HEK293 (cell line): ENCODE data around the gene DSE.

Source experiments
- CTCF ChIA-PET: fragments of 350-600 bp; formaldehyde crosslinking; extraction: SDS; loops from one replicate; lab custom pipeline; 2021; ENCODE audit warnings: antibody characterized with exemption; lab: Yijun Ruan, JAX
- POLR2A ChIA-PET: fragments of 300-600 bp; formaldehyde crosslinking; extraction: SDS; loops from one replicate; lab custom pipeline; 2020; ENCODE audit warnings: antibody characterized with exemption, inconsistent platforms; lab: Yijun Ruan, JAX
- H3K27ac ChIP-seq: fragments of 200-500 bp; sonication (Bioruptor generic); 2 replicates; pipeline ENCODE4 v1.5.1; 2014; ENCODE audit warnings: low read depth, low read length, control low read depth, inconsistent platforms; ENCODE audit errors: extremely low read depth
- H3K36me3 ChIP-seq, 2 experiments: fragments of 200-500 bp in 1 of 2; sonication (Bioruptor generic) in 1 of 2; 1 replicate in 1 of 2; 2 replicates in 1 of 2; pipeline ENCODE4 v1.5.1; 2014 to 2017; ENCODE audit warnings: inconsistent platforms in 2 of 2, low read length in 2 of 2; ENCODE audit not compliant: control insufficient read depth in 2 of 2, insufficient read depth in 1 of 2
- H3K4me1 ChIP-seq: fragments of 200-500 bp; sonication (Bioruptor generic); 2 replicates; pipeline ENCODE4 v1.5.1; 2014; ENCODE audit warnings: mild to moderate bottlenecking, low read length, inconsistent platforms; ENCODE audit not compliant: control insufficient read depth, insufficient read depth
- H3K4me3 ChIP-seq: 2 replicates; pipeline ENCODE4 v1.5.1; 2011; ENCODE audit warnings: low read depth, mild to moderate bottlenecking, control low read depth, low read length, moderate library complexity
- H3K9me3 ChIP-seq: fragments of 200-500 bp; sonication (Bioruptor generic); 2 replicates; pipeline ENCODE4 v1.5.1; 2014; ENCODE audit warnings: low read depth, low read length, inconsistent platforms; ENCODE audit not compliant: control insufficient read depth, insufficient read depth
- OSR2 ChIP-seq: fragments of 450-650 bp; formaldehyde crosslinking; IDR thresholded peaks from 2 replicates; pipeline ENCODE4 v1.5.1; 2016; ENCODE audit warnings: missing biosample characterization, missing genetic modification characterization
- ZIC2 ChIP-seq: fragments of 450-650 bp; formaldehyde crosslinking; IDR thresholded peaks from 2 replicates; pipeline ENCODE4 v1.5.1; 2016; ENCODE audit warnings: missing biosample characterization, missing genetic modification characterization
- ZNF114 ChIP-seq: fragments of 450-650 bp; formaldehyde crosslinking; IDR thresholded peaks from 2 replicates; pipeline ENCODE4 v1.5.0; 2017; ENCODE audit warnings: missing biosample characterization, missing genetic modification characterization
- ZNF16 ChIP-seq: fragments of 450-650 bp; formaldehyde crosslinking; IDR thresholded peaks from 2 replicates; pipeline ENCODE4 v1.5.1; 2016; ENCODE audit warnings: low read depth, missing biosample characterization, missing genetic modification characterization
- ZNF292 ChIP-seq: fragments of 450-650 bp; formaldehyde crosslinking; IDR thresholded peaks from 2 replicates; pipeline ENCODE4 v1.5.1; 2016; ENCODE audit warnings: low read depth, missing biosample characterization, missing genetic modification characterization, borderline replicate concordance
- ZNF335 ChIP-seq: fragments of 450-650 bp; formaldehyde crosslinking; conservative IDR thresholded peaks from 2 replicates; pipeline ENCODE4 v1.5.1; 2016; ENCODE audit warnings: missing biosample characterization, missing genetic modification characterization
- ZNF558 ChIP-seq: fragments of 450-650 bp; formaldehyde crosslinking; IDR thresholded peaks from 2 replicates; pipeline ENCODE4 v1.5.1; 2016; ENCODE audit warnings: missing biosample characterization, missing genetic modification characterization
- ZNF560 ChIP-seq: fragments of 450-650 bp; formaldehyde crosslinking; IDR thresholded peaks from 2 replicates; pipeline ENCODE4 v1.5.1; 2017; ENCODE audit warnings: missing biosample characterization, missing genetic modification characterization, borderline replicate concordance
- ZSCAN16 ChIP-seq: fragments of 450-650 bp; formaldehyde crosslinking; IDR thresholded peaks from 2 replicates; pipeline ENCODE4 v1.5.1; 2016; ENCODE audit warnings: missing biosample characterization, missing genetic modification characterization
- TF ChIP-seq, protein P1 (sequence below): fragments of 450-650 bp; formaldehyde crosslinking; IDR thresholded peaks from 2 replicates; pipeline ENCODE4 v1.5.1; 2017; ENCODE audit warnings: missing biosample characterization, missing genetic modification characterization
- TF ChIP-seq, protein P2 (sequence below): fragments of 450-650 bp; formaldehyde crosslinking; IDR thresholded peaks from 2 replicates; pipeline ENCODE4 v1.5.1; 2016; ENCODE audit warnings: missing biosample characterization, missing genetic modification characterization
- TF ChIP-seq, protein P3 (sequence below): fragments of 450-650 bp; formaldehyde crosslinking; IDR thresholded peaks from 2 replicates; pipeline ENCODE4 v1.5.1; 2017; ENCODE audit warnings: missing biosample characterization, missing genetic modification characterization
- TF ChIP-seq, protein P4 (sequence below): fragments of 450-650 bp; IDR thresholded peaks from 2 replicates; pipeline ENCODE4 v1.5.1; 2018; ENCODE audit warnings: missing biosample characterization, missing genetic modification characterization
- TF ChIP-seq, protein P5 (sequence below): fragments of 450-650 bp; formaldehyde crosslinking; IDR thresholded peaks from 2 replicates; pipeline ENCODE4 v1.5.1; 2016; ENCODE audit warnings: missing biosample characterization, missing genetic modification characterization
- TF ChIP-seq, protein P6 (sequence below): fragments of 450-650 bp; formaldehyde crosslinking; IDR thresholded peaks from 2 replicates; pipeline ENCODE4 v1.5.1; 2016; ENCODE audit warnings: missing biosample characterization, missing genetic modification characterization

DSE gene

DNA sequence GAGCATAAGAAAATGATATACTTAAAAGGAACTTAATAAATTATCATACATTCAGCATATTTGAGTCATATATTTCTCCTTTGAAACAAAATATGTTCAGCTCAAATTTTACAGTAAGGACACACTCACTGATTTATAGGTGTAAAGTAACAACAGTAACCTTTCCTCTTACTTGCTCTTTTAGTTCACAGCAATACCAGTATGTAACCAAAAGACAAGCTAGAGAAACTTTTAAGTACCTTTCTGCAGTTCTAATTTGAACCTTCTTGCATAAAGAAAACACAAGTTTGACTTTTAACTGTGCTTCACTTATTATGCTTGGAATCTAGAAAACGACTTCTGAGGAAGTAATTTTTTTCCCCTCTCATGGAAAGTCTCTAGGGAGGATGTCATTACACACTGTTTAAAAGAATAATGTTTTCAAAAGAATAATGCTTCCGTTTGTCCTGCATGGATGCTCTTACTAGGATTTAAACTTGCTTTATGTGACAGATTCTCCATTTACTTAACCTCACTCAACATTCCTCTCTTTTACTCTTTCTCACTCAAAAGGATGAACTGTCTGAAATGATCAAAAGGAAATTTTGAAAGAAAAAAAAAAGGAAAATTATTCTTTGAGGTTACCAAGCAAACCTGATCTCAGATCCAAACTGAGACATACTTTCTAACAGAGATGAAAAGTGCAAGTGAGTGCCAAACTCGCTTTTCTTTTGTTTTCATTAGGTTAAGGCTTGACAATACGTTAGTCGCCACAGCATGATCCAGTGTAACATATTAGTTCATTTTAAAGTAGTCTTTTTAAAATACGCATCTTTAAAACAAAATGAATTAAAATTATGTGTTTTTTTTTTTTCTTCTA is 68.1 kb downstream of the DSE start (continued):
- TF ChIP-seq, protein P1, sequence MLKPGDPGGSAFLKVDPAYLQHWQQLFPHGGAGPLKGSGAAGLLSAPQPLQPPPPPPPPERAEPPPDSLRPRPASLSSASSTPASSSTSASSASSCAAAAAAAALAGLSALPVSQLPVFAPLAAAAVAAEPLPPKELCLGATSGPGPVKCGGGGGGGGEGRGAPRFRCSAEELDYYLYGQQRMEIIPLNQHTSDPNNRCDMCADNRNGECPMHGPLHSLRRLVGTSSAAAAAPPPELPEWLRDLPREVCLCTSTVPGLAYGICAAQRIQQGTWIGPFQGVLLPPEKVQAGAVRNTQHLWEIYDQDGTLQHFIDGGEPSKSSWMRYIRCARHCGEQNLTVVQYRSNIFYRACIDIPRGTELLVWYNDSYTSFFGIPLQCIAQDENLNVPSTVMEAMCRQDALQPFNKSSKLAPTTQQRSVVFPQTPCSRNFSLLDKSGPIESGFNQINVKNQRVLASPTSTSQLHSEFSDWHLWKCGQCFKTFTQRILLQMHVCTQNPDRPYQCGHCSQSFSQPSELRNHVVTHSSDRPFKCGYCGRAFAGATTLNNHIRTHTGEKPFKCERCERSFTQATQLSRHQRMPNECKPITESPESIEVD: peak; percentile 90
- TF ChIP-seq, protein P2, sequence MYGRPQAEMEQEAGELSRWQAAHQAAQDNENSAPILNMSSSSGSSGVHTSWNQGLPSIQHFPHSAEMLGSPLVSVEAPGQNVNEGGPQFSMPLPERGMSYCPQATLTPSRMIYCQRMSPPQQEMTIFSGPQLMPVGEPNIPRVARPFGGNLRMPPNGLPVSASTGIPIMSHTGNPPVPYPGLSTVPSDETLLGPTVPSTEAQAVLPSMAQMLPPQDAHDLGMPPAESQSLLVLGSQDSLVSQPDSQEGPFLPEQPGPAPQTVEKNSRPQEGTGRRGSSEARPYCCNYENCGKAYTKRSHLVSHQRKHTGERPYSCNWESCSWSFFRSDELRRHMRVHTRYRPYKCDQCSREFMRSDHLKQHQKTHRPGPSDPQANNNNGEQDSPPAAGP (tag by site-specific recombination): no peak
- TF ChIP-seq, all 188 proteins: peak for 5

DNA sequence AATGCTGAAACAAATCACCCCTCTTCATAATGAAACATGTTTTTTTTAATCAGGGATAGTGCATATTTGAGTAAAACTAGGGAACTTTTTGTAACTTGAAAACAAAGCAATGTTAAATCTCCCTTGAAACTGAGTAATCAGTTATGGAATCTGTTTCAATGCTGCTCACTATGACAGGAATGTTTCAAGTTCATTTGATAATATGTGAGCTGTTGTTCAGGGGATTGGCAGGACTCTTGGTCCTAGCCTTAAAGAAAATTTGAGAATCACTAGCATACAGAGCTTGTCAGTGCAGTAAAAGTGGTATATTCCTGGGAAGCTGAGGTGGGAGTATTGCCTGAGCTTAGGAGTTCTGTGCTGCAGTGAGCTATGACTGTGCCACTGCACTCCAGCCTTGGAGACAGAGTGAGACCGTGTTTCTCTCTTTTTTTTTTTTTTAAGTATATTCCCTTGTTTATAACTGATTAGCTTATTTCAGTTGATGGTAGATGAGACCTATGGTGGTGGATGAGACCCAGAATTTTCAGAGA is 68.8 kb downstream of the DSE start:
- POLR2A ChIA-PET: interaction anchor here (0.6 kb wide), 1 partner anchor 117 kb away, joined by 3 read pairs; no protein-coding TSS in a partner anchor
- Histone ChIP-seq H3K27ac (no peak overlapping the region), H3K4me1 (0 out of 2 replicates have a peak, but pooled peaks cover 3% of the 10 kb centered on the region), H3K9me3 (no peaks in the 10 kb centered on the region), H3K36me3 (peaks cover 1 to 21% of the 10 kb centered on the region in 2 experiments; a peak in 2 of 3 replicates)
- TF ChIP-seq, protein P3, sequence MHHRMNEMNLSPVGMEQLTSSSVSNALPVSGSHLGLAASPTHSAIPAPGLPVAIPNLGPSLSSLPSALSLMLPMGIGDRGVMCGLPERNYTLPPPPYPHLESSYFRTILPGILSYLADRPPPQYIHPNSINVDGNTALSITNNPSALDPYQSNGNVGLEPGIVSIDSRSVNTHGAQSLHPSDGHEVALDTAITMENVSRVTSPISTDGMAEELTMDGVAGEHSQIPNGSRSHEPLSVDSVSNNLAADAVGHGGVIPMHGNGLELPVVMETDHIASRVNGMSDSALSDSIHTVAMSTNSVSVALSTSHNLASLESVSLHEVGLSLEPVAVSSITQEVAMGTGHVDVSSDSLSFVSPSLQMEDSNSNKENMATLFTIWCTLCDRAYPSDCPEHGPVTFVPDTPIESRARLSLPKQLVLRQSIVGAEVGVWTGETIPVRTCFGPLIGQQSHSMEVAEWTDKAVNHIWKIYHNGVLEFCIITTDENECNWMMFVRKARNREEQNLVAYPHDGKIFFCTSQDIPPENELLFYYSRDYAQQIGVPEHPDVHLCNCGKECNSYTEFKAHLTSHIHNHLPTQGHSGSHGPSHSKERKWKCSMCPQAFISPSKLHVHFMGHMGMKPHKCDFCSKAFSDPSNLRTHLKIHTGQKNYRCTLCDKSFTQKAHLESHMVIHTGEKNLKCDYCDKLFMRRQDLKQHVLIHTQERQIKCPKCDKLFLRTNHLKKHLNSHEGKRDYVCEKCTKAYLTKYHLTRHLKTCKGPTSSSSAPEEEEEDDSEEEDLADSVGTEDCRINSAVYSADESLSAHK (tag by site-specific recombination): peak; percentile 39; the same call in 1 of the 2 replicates
- TF ChIP-seq ZNF16: no peak
- TF ChIP-seq, protein P4, sequence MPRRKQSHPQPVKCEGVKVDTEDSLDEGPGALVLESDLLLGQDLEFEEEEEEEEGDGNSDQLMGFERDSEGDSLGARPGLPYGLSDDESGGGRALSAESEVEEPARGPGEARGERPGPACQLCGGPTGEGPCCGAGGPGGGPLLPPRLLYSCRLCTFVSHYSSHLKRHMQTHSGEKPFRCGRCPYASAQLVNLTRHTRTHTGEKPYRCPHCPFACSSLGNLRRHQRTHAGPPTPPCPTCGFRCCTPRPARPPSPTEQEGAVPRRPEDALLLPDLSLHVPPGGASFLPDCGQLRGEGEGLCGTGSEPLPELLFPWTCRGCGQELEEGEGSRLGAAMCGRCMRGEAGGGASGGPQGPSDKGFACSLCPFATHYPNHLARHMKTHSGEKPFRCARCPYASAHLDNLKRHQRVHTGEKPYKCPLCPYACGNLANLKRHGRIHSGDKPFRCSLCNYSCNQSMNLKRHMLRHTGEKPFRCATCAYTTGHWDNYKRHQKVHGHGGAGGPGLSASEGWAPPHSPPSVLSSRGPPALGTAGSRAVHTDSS (tag by site-specific recombination): no peak
- TF ChIP-seq, protein P5, sequence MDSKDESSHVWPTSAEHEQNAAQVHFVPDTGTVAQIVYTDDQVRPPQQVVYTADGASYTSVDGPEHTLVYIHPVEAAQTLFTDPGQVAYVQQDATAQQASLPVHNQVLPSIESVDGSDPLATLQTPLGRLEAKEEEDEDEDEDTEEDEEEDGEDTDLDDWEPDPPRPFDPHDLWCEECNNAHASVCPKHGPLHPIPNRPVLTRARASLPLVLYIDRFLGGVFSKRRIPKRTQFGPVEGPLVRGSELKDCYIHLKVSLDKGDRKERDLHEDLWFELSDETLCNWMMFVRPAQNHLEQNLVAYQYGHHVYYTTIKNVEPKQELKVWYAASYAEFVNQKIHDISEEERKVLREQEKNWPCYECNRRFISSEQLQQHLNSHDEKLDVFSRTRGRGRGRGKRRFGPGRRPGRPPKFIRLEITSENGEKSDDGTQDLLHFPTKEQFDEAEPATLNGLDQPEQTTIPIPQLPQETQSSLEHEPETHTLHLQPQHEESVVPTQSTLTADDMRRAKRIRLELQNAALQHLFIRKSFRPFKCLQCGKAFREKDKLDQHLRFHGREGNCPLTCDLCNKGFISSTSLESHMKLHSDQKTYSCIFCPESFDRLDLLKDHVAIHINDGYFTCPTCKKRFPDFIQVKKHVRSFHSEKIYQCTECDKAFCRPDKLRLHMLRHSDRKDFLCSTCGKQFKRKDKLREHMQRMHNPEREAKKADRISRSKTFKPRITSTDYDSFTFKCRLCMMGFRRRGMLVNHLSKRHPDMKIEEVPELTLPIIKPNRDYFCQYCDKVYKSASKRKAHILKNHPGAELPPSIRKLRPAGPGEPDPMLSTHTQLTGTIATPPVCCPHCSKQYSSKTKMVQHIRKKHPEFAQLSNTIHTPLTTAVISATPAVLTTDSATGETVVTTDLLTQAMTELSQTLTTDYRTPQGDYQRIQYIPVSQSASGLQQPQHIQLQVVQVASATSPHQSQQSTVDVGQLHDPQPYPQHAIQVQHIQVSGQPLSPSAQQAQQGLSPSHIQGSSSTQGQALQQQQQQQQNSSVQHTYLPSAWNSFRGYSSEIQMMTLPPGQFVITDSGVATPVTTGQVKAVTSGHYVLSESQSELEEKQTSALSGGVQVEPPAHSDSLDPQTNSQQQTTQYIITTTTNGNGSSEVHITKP (tag by site-specific recombination): peak; percentile 70
- TF ChIP-seq, all 188 proteins: peak for 2
- CTCF ChIA-PET: interaction anchor here (0.7 to 1.3 kb wide), 7 partner anchors 8 to 428 kb away, joined by 3 to 5 read pairs (median 4); no protein-coding TSS in a partner anchor
- H3K4me3 ChIP-seq: no peak overlapping the region

DNA sequence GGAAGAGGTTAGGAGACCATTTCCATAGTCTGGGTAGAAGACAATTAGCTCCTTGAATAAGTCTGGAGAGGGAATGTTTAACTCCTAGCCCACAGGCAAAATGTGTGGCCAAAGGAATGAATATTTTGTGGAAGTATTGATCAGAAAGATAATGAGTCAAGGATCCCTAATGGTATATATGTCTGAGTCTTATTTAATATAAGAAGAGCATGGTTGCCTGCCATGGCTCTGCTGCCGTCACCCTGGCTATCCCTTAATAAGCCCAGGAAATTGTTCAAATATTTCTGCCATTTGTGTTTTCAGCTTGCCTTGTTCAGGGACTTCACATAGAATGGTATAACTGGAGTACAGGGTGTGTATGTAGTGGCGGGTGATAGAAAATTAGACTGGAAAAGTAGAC is 72.4 kb downstream of the DSE start:
- H3K9me3 ChIP-seq: no peaks in the 10 kb centered on the region
- H3K27ac ChIP-seq: no peak overlapping the region
- TF ChIP-seq ZNF335 (no peak), OSR2 (no peak), ZNF292 (tag by site-specific recombination) (no peak), ZIC2 (no peak), ZNF558 (tag by site-specific recombination) (no peak), ZNF560 (tag by site-specific recombination) (no peak), ZSCAN16 (tag by site-specific recombination) (no peak), ZNF114 (tag by site-specific recombination) (no peak)
- TF ChIP-seq, protein P6, sequence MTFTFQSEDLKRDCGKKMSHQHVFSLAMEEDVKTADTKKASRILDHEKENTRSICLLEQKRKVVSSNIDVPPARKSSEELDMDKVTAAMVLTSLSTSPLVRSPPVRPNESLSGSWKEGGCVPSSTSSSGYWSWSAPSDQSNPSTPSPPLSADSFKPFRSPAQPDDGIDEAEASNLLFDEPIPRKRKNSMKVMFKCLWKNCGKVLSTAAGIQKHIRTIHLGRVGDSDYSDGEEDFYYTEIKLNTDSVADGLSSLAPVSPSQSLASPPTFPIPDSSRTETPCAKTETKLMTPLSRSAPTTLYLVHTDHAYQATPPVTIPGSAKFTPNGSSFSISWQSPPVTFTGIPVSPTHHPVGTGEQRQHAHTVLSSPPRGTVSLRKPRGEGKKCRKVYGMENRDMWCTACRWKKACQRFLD (tag by site-specific recombination): no peak
- TF ChIP-seq, protein P1: no peak
- H3K4me3 ChIP-seq: no peak overlapping the region
- no peaks in the 10 kb centered on the region for H3K36me3 ChIP-seq
- H3K4me1 ChIP-seq: peaks cover 17% of the 10 kb centered on the region
- CTCF ChIA-PET: interaction anchor here (0.6 to 6.8 kb wide), 8 partner anchors 11 to 154 kb away, joined by 3 to 47 read pairs (median 4); no protein-coding TSS in a partner anchor
- POLR2A ChIA-PET: no interaction called here
